LNCAP (cell line): ENCODE measurements around the gene BSCL2.

Source experiments
- TF ChIP-seq, protein P1 (sequence below): fragments of 450-650 bp; IDR thresholded peaks from 2 replicates; pipeline ENCODE4 v1.5.1; 2017; ENCODE audit warnings: mild to moderate bottlenecking

The BSCL2 gene

DNA sequence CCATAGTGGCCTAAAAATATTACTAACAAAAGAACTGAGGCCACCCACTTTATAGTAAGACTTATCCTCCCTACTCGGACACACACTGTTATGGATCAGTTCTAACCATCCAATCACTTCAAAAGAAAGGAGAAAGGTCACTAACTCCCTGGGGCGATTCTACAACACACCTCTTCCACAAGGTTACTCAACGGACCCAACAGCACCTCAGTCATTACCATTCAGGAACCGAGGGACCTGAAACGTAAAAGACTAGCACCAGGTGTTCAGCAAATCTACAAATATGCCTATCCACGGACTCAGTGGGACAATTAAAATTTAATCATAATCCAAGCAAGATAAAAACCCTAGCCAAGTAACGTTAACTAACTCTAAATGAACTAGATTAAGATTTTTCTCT is 18.4 kb upstream of the BSCL2 start:
- TF ChIP-seq, protein P1, sequence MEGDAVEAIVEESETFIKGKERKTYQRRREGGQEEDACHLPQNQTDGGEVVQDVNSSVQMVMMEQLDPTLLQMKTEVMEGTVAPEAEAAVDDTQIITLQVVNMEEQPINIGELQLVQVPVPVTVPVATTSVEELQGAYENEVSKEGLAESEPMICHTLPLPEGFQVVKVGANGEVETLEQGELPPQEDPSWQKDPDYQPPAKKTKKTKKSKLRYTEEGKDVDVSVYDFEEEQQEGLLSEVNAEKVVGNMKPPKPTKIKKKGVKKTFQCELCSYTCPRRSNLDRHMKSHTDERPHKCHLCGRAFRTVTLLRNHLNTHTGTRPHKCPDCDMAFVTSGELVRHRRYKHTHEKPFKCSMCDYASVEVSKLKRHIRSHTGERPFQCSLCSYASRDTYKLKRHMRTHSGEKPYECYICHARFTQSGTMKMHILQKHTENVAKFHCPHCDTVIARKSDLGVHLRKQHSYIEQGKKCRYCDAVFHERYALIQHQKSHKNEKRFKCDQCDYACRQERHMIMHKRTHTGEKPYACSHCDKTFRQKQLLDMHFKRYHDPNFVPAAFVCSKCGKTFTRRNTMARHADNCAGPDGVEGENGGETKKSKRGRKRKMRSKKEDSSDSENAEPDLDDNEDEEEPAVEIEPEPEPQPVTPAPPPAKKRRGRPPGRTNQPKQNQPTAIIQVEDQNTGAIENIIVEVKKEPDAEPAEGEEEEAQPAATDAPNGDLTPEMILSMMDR: no peak

DNA sequence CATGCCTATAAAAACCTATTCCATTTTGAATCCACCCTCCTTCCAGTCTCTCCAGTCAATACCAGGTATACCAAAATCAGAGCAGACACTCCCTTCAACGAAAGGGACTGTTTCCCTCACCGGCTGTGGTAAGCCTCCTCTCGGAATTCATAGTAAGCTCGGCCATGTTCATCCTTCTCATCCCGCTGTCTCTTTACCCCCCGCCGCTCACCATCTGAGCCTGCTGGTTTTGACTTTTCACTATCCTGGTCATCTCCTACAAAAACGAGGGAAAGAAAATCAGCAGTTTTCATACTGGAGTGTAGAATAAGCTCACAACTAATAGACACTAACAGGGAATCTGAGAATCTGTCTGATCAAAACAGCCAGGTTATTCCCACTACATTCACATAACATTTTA is 16.9 kb upstream of the BSCL2 start:
- TF ChIP-seq, protein P1: no peak

DNA sequence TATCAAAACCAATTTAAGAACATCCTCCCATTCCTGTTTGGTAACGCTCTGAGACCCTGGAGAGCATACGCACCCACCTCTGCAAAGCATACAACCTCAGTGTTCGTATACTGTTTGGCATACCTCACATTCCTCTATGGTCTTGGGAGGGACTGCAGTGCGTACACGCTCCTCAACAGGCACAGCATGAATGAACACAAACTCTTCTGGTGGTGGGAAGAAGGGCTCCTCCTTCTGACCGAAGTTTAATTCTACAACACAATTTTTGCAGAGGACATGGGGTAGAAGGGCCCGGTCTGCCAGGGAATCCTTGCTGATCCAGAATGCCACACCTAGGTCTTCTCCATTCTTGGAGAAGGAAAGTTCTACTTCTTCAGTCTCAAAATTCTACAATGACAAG is 14.8 kb upstream of the BSCL2 start:
- TF ChIP-seq, protein P1: no peak

DNA sequence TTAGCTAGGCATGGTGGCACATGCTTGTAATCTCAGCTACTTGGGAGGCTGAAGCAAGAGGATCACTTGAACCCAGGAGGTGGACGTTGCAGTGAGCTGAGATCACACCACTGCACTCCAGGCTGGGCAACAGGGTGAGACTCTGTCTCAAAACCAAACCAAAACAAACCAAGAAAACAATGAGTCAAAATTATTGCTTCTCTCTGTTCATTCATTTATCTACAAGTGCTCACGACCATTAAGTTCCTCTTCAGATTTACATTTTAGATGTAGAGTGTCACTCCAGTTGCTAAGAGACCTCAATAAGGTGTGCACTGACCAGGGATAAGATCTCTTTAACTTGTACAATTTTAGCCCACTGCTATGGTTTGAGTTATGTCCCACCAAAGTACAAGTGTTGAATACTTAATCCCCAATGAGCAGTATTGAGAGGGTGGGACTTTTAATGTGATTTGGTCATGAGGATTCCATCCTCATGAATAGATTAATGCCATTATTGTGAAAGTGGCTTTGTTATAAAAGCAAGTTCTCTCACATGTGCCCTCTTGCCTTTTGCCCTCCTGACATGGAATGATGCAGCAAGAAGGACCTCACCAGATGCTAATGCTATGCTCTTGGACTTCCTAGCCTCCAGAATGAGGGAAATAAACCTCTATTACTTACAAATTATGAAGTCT is 12.2 kb upstream of the BSCL2 start:
- TF ChIP-seq, protein P1: no peak

DNA sequence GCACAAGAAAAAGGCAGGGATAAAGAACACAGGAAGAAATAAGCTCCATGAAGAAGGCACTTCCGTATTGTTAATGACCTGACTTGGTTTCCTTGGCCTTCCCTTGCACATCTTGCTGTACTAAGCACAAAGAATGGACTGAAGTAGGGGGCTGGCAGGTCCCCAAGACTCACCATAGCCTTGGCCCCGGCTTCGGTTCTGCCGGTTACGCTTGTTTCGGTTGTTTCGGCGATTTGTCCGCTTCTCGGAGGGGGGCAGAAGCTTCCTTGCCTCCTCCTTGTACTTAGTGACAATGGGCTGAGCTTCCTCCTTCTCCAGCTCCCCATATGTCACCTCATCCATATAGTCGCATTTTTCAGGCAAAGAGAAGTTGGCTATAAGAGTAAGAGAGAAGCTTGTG is 9.6 kb upstream of the BSCL2 start:
- TF ChIP-seq, protein P1: no peak

DNA sequence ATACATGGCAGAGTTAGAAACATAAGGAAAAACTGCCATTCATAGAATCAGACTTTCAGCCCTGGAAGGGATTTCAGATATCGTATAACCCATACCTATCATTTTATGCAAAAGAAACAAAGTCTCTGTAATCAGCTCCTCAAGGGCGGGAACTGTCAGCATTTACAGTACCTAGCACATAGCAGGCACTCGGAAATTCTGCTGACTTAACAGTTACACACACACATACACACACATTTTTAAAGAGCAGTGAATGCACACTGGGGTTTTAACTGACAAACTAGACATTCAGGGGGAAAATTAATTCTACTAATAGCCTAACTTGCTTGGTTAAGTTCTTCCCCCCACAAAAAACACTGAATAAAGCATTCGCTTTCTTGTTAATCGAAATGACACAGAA is 9.0 kb upstream of the BSCL2 start:
- TF ChIP-seq, protein P1: no peak

DNA sequence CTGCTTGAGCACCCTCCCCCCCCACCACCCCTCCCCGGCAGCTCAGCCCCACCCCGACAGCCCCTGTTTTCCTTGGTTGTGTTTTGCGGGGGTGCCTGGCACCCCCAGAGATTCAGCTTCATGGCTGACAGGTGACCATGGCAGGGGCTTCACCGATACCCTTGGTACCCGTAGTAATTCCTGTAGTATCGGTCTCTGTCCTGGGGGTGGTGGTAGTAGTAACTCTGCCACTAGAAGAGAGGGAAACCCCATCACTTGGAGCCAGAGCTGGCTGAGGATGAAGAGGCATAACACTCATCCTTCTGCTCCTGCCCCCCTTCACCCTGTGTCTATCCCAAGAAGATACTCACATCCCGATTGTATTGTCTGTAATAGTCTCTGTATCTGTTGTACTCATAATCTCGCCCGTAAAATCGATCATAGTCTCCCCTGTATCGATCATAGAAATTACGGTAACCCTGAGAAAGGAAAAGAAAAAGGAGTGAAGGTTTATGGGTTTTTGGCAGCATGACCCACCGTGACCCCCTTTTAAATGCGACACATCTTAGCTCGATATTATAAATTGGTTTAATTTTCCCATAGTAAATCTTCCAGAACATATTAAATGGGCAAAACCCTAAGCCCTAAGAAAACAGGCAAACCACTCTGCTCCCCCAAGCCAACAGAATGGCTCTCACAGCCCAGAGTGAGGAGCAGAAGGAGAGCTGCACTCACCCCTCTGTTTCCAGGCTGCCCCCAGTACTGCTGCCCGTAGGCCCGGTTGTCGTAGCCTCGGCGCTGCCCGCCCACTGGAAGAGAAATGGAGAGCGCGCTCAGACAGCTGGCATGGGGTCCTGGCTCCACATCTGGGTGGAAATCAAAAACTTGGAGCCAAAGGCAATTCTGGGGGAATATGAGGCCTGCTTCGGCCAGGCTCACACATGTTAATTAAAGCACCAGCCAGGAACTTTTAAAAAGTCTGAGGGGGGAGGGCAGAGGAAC is 8.2 kb upstream of the BSCL2 start:
- TF ChIP-seq, protein P1: no peak
